HepG2 (cell line): ENCODE data around the gene METTL22.

Source experiments
- BRCA1 ChIP-seq: sonication (generic); formaldehyde crosslinking; IDR thresholded peaks from 2 replicates; pipeline ENCODE4 v1.4.0; 2020; ENCODE audit warnings: missing genetic modification reagents
- EP300 ChIP-seq, 3 experiments: sonication (generic) in 1 of 3; formaldehyde crosslinking in 1 of 3; IDR thresholded peaks; 2 replicates each; pipeline versions ENCODE4 v1.5.1 to v1.6.1; 2011 to 2020; ENCODE audit warnings: low read depth in 2 of 3, low read length in 2 of 3, borderline replicate concordance in 1 of 3, improper control_type of control experiment in 1 of 3, mild to moderate bottlenecking in 1 of 3, missing genetic modification reagents in 1 of 3, moderate library complexity in 1 of 3
- FOXA1 ChIP-seq, 2 experiments: fragments of 450-650 bp in 1 of 2; sonication (generic) in 1 of 2; formaldehyde crosslinking in 1 of 2; IDR thresholded peaks; 2 replicates each; pipeline versions ENCODE4 v1.4.0 to v1.6.1; 2016 to 2020; ENCODE audit warnings: missing genetic modification reagents in 1 of 2
- HDAC6 ChIP-seq: fragments of 200-600 bp; sonication (generic); IDR thresholded peaks from 2 replicates; pipeline ENCODE4 v1.7.0; 2017; ENCODE audit warnings: mild to moderate bottlenecking, antibody characterized with exemption, low read length, low read depth
- PCBP2 ChIP-seq: fragments of 200-400 bp; formaldehyde crosslinking; optimal IDR thresholded peaks from 2 replicates; pipeline ENCODE3; 2018; ENCODE audit warnings: low read length, low read depth; ENCODE audit not compliant: poor library complexity, severe bottlenecking
- REPIN1 ChIP-seq: sonication (generic); formaldehyde crosslinking; IDR thresholded peaks from 2 replicates; pipeline ENCODE4 v1.8.0; 2022; ENCODE audit warnings: missing genetic modification reagents, low read depth, mild to moderate bottlenecking, borderline replicate concordance
- SP1 ChIP-seq, 2 experiments: fragments of 450-650 bp in 1 of 2; sonication (generic) in 1 of 2; formaldehyde crosslinking in 1 of 2; IDR thresholded peaks; 2 replicates each; pipeline versions ENCODE4 v1.4.0 to v1.6.1; 2016 to 2020; ENCODE audit warnings: missing genetic modification reagents in 1 of 2
- TAF1 ChIP-seq: sonication (generic); formaldehyde crosslinking; IDR thresholded peaks from 2 replicates; pipeline ENCODE4 v1.4.0; 2020; ENCODE audit warnings: missing genetic modification reagents
- TEAD3 ChIP-seq: optimal IDR thresholded peaks from 2 replicates; pipeline ENCODE3; 2016; ENCODE audit warnings: borderline replicate concordance
- ZNF768 ChIP-seq: sonication (generic); formaldehyde crosslinking; IDR thresholded peaks from 2 replicates; pipeline ENCODE4 v1.4.0; 2020; ENCODE audit warnings: missing genetic modification reagents
- ZNF792 ChIP-seq: IDR thresholded peaks from 2 replicates; pipeline ENCODE4 v1.6.1; 2016
- TF ChIP-seq, protein P1 (sequence below): sonication (generic); formaldehyde crosslinking; IDR thresholded peaks from 2 replicates; pipeline ENCODE4 v1.5.0; 2020; ENCODE audit warnings: mild to moderate bottlenecking, missing genetic modification reagents, moderate library complexity
- TF ChIP-seq, protein P2 (sequence below): sonication (generic); formaldehyde crosslinking; IDR thresholded peaks from 2 replicates; pipeline ENCODE4 v1.4.0; 2020; ENCODE audit warnings: missing genetic modification reagents
- TF ChIP-seq, protein P3 (sequence below): sonication (generic); formaldehyde crosslinking; IDR thresholded peaks from 2 replicates; pipeline ENCODE4 v1.8.1; 2023; ENCODE audit warnings: mild to moderate bottlenecking, missing genetic modification reagents

DNA sequence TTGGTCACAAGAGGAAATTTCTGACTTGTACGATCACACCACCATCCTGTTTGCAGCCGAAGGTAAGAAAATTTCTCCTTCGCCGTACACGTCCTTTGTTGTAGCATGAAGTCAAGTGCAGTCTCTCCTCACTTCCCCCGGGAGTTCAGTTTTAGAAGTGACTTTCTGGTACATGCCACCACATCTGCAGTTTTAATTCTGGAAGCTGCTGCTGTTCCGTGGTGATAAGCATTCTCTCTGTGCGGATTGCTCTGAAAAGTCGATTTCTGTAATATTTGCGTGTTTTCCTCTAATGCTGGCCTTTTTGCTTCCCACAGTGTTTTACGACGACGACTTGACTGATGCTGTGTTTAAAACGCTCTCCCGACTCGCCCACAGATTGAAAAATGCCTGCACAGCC is 20.6 kb downstream of the METTL22 start:
- TF ChIP-seq, protein P1, sequence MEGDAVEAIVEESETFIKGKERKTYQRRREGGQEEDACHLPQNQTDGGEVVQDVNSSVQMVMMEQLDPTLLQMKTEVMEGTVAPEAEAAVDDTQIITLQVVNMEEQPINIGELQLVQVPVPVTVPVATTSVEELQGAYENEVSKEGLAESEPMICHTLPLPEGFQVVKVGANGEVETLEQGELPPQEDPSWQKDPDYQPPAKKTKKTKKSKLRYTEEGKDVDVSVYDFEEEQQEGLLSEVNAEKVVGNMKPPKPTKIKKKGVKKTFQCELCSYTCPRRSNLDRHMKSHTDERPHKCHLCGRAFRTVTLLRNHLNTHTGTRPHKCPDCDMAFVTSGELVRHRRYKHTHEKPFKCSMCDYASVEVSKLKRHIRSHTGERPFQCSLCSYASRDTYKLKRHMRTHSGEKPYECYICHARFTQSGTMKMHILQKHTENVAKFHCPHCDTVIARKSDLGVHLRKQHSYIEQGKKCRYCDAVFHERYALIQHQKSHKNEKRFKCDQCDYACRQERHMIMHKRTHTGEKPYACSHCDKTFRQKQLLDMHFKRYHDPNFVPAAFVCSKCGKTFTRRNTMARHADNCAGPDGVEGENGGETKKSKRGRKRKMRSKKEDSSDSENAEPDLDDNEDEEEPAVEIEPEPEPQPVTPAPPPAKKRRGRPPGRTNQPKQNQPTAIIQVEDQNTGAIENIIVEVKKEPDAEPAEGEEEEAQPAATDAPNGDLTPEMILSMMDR: no peak
- TF ChIP-seq PCBP2 (no peak), TEAD3 (CRISPR knock-in tag) (no peak), REPIN1 (CRISPR knock-in tag) (no peak), FOXA1 (IDR thresholded peaks at IDR 0.05) (no peak), FOXA1 (CRISPR knock-in tag; IDR thresholded peaks at IDR 0.05) (no peak), ZNF768 (no peak), ZNF792 (CRISPR knock-in tag) (no peak), EP300 (IDR thresholded peaks at IDR 0.05; ENCODE audit: low read depth in 2 of 2, low read length in 2 of 2) (no peak), EP300 (CRISPR knock-in tag; IDR thresholded peaks at IDR 0.05; ENCODE audit: borderline replicate concordance) (no peak), SP1 (IDR thresholded peaks at IDR 0.05) (no peak), SP1 (CRISPR knock-in tag; IDR thresholded peaks at IDR 0.05) (no peak), BRCA1 (CRISPR knock-in tag) (no peak), TAF1 (CRISPR knock-in tag) (no peak), HDAC6 (no peak)
- TF ChIP-seq, protein P2, sequence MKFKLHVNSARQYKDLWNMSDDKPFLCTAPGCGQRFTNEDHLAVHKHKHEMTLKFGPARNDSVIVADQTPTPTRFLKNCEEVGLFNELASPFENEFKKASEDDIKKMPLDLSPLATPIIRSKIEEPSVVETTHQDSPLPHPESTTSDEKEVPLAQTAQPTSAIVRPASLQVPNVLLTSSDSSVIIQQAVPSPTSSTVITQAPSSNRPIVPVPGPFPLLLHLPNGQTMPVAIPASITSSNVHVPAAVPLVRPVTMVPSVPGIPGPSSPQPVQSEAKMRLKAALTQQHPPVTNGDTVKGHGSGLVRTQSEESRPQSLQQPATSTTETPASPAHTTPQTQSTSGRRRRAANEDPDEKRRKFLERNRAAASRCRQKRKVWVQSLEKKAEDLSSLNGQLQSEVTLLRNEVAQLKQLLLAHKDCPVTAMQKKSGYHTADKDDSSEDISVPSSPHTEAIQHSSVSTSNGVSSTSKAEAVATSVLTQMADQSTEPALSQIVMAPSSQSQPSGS: no peak
- TF ChIP-seq, protein P3, sequence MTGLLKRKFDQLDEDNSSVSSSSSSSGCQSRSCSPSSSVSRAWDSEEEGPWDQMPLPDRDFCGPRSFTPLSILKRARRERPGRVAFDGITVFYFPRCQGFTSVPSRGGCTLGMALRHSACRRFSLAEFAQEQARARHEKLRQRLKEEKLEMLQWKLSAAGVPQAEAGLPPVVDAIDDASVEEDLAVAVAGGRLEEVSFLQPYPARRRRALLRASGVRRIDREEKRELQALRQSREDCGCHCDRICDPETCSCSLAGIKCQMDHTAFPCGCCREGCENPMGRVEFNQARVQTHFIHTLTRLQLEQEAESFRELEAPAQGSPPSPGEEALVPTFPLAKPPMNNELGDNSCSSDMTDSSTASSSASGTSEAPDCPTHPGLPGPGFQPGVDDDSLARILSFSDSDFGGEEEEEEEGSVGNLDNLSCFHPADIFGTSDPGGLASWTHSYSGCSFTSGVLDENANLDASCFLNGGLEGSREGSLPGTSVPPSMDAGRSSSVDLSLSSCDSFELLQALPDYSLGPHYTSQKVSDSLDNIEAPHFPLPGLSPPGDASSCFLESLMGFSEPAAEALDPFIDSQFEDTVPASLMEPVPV: no peak
